ENCODE results near the gene ZNF217.

GRCh38 chr20:53636540-53637097 lies 43.0 kb upstream of the ZNF217 start:
- TF ChIP-seq, protein P1, sequence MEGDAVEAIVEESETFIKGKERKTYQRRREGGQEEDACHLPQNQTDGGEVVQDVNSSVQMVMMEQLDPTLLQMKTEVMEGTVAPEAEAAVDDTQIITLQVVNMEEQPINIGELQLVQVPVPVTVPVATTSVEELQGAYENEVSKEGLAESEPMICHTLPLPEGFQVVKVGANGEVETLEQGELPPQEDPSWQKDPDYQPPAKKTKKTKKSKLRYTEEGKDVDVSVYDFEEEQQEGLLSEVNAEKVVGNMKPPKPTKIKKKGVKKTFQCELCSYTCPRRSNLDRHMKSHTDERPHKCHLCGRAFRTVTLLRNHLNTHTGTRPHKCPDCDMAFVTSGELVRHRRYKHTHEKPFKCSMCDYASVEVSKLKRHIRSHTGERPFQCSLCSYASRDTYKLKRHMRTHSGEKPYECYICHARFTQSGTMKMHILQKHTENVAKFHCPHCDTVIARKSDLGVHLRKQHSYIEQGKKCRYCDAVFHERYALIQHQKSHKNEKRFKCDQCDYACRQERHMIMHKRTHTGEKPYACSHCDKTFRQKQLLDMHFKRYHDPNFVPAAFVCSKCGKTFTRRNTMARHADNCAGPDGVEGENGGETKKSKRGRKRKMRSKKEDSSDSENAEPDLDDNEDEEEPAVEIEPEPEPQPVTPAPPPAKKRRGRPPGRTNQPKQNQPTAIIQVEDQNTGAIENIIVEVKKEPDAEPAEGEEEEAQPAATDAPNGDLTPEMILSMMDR (IDR thresholded peaks at IDR 0.05), result no peak
- no peak for TF ChIP-seq POLR2A (IDR thresholded peaks at IDR 0.05)

Data from vagina (tissue), 2 donors.